GM18508 (cell line): ENCODE results near the gene CACNB2.
"Not testable (repeated sequence)": the region's sequence is repeated elsewhere in the genome, so short reads cannot be mapped to it uniquely, and the experiment has no call there.

ENCODE experiments used
- ATAC-seq: cut with Tn5 transposase; IDR thresholded peaks from one replicate; pipeline ENCODE4 v1.9.1; 2021; ENCODE audit warnings: moderate number of reproducible peaks; ENCODE audit not compliant: insufficient read depth, unreplicated experiment

The CACNB2 gene

DNA sequence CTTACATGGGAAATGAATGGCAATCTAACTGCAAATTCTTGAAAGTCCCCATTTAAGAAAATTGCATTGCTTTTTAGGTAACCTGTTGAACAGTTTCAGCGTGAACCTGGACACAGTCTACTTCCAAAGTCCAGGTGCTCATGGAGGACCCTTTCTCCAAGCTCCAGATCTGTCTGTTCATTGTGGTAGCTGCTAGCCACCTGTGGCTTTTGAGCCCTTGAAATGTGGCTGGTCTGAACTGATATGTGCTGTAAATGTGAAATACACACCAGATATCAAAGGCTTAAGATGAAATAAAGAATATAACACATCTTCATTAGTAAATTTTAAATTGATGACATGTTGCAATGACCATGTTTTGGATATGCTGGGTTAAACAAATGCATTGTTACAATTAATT is 4.2 kb downstream of the CACNB2 start:
- ATAC-seq, result no peak

DNA sequence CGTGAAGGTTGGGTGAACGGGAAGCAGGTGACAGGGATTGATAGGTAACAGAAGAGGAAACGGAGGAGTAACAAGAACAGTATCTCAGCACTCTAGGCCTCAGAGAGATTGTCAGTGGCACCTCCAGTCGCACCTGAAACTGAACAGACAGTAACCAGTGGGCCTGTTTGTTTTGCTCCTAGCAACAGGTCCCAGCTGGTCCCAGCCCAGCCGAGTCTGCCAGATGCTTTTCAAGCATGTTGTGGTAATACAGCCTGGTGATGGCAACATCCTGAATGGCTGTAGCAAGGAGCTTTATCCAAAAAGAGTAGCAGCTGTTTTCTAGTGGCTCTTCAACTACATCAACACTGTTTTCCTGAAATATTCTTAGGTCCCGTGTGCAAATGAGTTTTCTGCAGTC is 4.7 kb downstream of the CACNB2 start:
- ATAC-seq, result no peak

DNA sequence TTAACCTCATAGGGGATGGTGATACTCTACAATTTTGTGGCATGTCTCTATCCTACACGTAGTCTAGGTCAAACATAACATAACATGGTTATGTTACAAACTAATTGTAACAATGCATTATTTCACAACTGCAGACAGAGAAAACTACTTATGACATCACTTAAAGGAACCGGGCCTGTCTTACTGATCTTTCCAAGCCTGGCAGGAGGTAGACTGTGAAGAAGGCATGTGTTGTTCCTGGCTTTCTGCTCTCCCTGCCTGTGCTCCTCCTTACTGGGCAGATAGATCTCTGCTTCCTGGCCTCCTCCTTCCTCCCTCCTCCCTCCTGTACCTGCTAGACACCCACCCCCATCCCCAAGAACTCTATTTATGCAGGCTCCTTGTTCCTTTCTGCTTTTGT is 5.4 kb downstream of the CACNB2 start:
- ATAC-seq, result no peak

DNA sequence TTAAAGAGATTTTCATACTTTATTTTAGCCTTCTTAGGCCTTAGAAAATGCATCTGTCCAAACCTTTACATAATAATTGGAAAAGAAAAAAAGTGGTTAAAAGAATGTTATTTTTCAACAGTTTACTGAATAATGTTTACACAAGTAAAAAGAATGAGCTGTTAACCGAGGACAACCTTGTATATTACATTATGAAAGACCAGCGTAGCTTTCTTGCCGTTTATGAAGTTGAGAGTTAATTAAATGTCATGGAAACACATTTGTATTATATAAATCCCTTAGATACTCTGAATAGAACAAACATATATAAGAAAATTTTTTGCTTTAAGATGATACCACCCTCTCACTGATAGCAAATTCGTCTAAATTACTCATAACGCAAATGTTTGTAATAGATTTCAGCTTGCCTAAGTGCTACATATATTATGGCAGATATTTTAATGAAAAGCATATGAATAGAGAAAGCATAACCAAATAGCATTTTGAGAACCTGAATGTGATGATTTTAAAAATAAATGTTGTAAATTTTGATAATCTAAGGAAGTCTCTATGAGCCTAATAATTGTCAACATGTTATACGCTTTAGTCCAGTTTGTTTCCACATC is 9.1 kb downstream of the CACNB2 start:
- no peak for ATAC-seq

GRCh38 chr10:18151356-18151890 is 11.2 kb downstream of the CACNB2 start:
- ATAC-seq, result no peak

- ATAC-seq, result not testable (repeated sequence)
Measured at GRCh38 chr10:18153381-18153780, 13.2 kb downstream of the CACNB2 start.

DNA sequence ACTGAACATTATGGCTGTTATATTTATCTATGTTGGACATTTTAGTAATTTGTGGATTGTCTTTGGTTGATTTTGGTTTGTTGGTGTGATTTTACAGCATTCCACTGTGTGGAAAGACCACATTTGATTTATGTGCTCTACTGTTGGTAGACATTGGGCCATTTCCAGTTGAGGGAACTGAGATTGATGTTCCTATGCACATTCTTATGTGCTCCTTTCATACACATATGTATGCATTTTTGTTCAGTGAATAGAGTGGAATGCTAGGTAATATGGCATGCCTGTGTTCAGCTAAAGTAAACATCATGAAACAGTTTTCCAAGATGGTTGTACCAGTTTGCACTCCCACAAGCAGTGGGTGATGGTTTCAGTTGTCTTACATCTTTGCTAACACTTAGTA is 15.1 kb downstream of the CACNB2 start:
- no peak for ATAC-seq

GRCh38 chr10:18156797-18157196 is 16.6 kb downstream of the CACNB2 start:
- ATAC-seq, result not testable (repeated sequence)

DNA sequence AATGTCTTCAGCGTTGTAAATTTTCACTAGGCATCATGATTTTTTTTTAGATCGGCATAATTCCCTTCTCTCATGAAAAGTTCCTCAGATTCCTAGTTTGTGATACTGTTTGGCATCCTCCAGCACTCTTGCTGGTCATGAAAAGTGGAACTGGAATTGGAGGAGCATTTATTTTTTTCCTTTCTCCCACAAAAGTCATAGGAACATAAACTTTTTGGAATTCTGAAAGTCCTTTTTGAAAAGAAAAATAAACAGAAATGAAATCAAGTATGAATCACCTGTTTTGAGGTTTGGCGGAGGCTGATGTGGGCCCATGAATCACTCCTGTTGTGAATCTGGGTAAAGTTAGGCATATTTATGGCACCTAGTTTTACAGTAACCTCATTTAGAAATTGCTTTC is 17.7 kb downstream of the CACNB2 start:
- ATAC-seq, result no peak

- no peak for ATAC-seq
Measured at GRCh38 chr10:18158773-18159265, 18.6 kb downstream of the CACNB2 start.

- ATAC-seq, result no peak
Measured at GRCh38 chr10:18159557-18159956, 19.3 kb downstream of the CACNB2 start.

- ATAC-seq, result no peak
Measured at GRCh38 chr10:18162021-18162627, 21.9 kb downstream of the CACNB2 start.

DNA sequence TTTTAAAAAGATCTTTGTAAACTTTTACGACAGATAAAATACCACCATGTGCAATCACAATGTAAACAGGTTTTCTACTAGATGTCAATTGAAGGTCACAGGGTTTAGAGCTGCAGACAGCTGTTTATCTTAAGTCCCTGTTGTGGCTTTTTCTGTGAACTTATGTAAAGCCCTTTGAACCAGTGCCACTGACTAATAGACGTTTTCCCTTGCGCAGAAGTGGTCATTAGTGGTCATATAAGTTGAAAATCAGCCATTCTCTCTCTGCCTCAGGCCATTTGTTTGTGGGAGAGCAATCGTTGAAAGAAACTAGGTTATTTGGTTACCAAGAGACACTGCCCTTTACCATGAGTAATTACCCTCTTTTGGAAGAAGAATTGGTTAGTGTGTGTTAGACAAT is 23.9 kb downstream of the CACNB2 start:
- ATAC-seq, result no peak

DNA sequence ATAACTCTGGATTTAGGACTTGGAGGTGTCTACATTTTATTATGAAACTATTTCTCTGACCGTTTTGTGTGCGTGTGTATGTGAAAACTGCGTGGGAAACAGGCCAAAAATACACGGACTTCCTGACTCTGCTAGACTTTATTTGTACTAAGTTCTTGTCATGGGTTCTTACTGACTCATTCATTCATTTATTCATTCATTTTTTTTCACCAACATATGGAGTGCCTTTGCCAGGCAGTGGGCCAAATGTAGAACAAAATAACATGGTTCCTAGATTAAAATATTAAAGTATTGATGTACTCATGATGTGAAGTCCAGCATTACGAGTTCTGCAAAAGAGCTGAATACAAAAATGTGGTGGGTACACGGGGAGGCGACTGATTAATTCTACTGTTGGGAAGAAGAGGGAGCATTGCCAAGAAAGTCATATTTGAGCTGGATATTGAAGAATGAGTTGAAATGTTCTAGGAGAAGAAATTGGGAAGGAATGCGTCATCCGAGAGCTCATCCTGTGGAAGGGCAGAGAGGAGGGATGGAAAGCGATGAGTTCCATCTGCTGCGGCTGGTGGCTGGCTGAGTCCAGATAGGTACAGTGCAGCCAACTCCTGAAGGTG is 24.6 kb downstream of the CACNB2 start:
- no peak for ATAC-seq

DNA sequence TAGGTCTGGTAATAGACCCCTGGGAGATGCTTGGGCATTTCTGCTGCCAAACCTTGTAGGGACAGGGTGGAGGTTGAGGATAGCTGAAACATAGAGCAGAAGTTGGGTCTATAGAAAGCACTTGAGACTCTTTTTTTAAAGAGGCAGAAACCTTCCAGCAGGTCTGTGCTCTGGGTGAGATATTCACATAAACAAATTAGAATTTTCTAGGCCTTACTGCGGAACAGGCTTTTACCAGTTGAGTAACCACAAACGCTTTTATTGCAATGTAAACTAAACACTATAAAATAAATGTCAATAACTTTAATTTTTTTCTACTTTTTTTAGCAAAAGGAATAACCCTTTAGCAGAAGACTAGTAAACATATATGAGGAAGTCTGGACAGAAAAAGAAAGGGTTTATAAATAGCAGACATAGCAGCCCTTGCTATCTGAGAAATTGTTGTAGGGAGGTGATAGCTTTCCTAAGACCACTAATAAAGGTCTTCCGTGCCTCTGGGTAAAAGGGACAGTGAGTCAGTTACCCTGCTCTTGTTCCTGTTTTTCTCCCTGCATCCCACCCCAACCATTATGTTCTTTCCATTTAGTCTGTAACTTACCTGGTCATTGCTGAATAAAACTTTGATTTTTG is 38.7 kb downstream of the CACNB2 start:
- ATAC-seq, result no peak

- no peak for ATAC-seq
Measured at GRCh38 chr10:18179891-18180290, 39.7 kb downstream of the CACNB2 start.

GRCh38 chr10:18181382-18181781 is 41.2 kb downstream of the CACNB2 start:
- ATAC-seq, result not testable (repeated sequence)

DNA sequence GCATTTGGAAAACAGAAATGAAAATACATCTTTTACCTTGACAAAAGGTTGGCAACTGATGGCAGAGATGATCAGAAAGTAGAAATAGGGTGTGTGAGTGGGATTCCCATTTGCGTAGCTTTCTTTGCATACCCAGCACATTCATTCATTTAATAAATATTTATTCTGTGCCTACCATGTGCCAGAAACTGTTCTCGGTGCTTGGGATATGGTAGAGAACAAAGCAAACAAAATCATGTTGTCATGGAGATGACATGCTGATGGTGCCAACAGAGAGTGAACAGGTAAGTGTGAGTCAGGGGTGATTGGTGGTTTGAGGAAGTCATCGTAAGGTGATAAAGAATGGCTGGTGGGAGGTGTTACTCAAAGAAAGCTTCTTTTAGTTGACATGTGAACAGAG is 45.4 kb downstream of the CACNB2 start:
- no peak for ATAC-seq

DNA sequence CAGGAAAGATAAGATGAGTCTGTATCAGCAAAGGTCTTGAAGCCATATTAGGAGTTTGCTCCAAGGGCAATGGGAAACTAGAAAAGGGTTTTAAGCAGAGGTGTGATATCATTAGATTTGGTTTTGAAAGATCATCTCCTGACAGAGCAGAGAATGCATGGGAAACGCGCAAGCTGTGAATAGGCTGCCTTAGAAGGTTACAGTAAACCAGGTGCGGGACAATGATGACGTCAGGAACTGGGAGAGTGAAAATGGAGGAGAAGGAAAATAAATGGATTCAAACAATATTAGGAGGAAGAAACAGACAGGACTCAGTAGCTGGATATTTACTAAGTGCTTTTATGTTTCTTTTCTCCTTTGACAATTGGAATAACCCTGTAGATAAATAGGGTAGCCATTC is 50.6 kb downstream of the CACNB2 start:
- no peak for ATAC-seq

DNA sequence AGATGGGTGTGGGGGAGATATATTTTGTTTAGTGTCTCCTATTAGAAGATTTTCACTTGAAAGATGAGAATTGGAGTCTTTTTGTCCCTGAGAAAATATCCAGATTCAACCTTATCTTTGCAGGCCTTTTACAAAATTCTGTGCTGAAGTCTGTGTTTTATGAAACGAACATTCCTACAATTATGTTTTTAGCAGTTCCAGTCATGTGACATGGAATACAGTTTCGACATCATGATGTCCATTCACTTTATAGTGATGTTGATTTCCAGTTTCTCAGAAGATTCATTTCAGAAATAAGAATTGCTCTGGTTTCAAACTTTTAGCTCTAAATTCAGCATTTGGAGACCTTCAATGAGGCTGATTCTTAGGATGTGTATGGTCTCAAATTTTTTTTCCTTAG is 54.4 kb downstream of the CACNB2 start:
- ATAC-seq, result no peak
